ENCODE measurements around the gene LRRC4C.
"Not testable (repeated sequence)": the region's sequence is repeated elsewhere in the genome, so short reads cannot be mapped to it uniquely, and the experiment has no call there.

LRRC4C gene

DNA sequence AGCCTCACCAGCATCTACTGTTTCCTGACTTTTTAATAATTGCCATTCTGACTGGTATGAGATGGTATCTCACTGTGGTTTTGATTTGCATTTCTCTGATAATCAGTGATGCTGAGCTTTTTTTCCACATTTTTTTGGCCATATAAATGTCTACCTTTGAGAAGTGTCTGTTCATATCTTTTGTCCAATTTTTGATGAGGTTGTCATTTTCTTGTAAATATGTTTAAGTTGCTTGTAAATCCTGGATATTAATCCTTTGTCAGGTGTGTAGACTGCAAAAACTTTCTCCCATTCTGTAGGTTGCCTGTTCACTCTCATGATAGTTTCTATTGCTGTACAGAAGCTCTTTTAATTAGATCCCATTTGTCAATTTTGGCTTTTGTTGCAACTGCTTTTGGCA lies 439.8 kb downstream of the LRRC4C start:
- not testable (repeated sequence) for DNase-seq (ENCODE audit: low spot score)

DNA sequence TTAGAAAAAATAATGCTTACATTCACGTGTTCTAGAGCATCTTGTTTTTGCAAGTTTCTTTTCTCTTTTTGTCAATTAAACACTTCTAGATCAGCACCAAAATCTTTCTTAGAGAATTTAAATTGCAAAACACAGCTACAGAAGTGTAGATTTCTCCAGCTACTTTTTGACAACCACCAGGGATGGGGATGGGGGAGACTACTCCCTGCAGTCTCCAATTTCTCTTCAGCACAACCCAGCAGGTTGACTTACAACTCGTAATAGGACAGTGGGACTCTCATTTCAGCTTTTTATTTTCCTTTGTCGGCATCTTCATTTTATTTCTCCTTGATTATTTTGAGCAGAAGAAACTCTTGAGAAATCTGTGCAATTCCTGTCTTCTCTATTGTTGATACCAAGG lies 441.2 kb downstream of the LRRC4C start:
- no peak for DNase-seq (ENCODE audit: low spot score)

DNA sequence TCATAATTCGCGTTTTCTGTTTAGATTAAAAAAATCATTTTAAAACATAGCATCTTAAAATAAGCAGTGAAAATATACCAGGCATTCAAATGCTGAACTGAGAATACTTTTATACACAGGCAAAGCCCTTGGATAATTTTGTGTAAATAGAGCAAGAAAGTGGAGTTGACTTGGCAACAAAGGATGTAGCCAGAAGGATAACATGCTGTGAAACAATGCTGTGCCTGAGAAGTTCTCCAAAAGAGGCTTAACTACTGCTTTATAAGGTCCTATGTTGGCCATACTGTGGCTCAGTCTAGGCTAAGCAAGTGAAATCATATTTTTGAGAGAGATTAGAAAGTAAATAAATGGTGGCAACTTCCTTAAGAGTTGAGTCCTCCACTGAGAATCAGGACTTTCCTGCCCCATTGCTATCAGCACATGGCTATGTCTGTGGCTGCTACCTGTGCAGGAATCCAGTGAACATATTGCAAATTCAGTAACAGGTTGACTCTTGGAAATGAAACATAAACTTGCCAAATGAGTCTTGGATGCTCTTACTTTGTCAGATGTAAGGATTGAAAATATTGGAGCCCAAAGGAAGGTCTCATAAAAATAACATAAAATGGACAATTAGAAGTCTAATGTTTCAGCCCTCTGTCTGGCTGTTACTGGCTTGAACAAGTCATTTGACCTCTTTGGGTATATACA lies 448.9 kb downstream of the LRRC4C start:
- no peak for DNase-seq (ENCODE audit: low spot score)

DNA sequence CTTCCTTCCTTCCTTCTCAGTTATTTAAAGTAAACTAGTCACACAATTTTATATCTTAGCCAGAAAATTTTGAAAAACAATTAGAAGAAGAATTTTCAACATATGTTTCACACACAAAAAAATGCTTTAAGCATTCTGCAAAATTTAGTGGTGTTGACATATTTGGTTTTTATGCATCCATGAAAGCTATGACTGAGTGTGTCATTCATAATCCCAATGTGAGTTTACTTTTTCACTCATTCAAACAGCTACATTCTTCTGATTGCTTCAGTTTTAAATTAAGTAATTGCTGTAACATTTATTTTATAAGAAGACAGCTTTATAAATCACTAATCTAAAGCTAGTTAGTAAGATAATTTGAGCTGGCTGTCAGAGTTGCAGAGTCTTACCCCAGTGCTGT lies 453.5 kb downstream of the LRRC4C start:
- DNase-seq (ENCODE audit: low spot score) = no peak

DNA sequence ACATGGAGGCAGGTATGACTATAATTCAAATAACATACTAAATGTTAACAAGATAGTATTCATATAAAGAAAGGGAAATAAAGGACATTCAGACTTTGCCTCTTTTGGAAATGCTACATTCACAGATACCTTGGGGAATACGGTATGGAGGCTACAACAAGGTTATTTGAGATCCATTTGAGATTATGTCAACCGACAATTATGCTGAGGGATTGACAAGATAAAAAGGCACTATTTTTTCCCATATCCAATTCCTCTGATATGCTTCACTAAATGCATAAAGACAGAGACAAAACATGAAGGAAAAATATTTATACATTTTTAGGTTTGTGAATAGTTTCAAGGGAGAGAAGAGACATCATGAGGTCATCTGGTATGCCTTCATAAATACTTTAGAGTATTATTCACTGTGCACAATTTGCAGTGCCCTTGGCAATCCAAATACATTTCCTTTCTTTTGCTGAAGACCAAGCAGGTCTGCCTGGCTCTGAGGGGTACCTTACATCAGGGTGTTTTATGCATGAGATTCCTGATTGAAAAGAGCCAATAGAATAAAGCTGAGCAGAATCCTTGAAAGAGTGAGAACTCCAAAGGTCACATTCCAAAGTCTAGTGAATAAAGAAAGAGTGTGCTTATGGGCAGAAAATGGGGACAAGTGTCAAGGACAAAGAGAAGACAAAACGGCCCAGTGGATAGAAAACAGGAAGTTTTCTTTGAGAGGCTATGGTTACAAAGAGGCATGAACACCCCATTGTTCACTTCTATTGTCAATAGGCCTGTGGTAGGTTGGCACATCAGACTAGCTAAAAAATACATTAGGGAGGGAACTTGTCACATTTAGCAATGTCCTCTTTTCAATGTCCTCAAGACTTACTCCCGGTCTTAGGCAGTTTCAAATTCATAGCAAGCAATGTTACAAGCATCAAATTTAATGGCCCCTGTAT lies 455.8 kb downstream of the LRRC4C start:
- DNase-seq (ENCODE audit: low spot score) = no peak

DNA sequence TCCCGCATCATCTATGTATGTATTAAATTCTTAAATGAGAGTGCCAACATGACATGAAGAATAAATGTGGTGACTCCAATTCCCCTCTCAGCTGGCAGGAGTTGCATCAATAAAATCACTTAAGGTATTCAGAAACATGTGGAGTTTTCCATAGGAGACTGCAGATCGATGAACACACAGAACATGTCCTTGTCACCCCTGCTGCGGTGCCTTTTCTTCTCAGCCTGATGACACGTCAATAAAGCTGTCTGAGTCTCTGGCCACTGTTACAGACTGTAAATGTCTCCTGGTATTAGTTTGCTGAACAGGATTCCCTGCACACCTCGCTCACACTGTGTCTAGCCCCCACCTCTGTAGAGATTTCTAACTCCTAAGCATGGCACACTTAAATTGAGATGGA lies 460.5 kb downstream of the LRRC4C start:
- no peak for DNase-seq (ENCODE audit: low spot score)

DNA sequence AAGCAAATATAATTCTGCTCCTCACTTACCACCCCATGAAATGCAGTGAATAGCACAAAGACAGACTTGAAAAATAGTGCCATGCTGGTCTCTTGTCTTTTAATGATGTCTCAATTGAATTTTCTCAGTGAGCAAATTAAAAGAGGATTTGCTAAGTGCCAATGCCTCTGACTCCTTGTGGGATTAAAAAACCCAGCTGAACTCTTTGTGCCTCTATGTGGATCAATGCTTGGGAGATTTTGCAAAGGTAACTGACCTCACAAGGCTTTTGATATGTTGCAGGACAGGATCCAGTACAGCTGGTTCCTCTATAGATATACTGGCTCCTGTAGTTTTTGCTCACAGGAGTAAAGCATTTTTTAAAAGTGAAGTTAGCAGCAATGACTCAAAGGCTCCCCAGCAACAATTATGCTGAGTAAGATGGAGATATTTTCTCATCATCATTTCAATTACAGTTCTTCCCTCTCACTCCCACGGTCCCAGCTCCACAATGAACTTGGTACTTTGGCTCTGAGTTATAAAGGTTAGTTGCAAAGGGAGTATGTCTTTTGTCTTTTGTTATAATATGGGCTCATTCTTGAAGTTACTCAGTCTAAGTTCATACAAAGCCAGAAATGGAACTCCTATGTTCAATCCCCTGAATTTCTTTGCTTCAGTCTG lies 471.5 kb downstream of the LRRC4C start:
- DNase-seq (ENCODE audit: low spot score) = no peak

DNA sequence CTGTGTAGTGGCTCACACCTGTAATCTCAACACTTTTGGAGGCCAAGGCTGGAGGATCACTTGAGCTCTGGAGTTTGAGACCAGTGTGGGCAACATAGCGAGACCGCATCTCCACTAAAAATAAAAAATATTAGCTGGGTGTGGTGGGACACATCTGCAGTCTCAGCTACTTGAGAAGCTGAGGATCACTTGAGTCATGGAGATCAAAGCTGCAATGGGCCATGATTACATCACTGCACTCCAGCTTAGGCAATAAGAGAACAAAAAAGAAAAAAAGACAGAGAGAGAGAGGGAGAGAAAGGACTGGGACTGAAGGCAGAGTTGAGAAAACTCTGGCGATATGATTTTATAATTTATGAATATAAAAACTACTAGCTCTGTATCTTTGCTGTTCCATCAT lies 473.1 kb downstream of the LRRC4C start:
- no peak for DNase-seq (ENCODE audit: low spot score)

DNA sequence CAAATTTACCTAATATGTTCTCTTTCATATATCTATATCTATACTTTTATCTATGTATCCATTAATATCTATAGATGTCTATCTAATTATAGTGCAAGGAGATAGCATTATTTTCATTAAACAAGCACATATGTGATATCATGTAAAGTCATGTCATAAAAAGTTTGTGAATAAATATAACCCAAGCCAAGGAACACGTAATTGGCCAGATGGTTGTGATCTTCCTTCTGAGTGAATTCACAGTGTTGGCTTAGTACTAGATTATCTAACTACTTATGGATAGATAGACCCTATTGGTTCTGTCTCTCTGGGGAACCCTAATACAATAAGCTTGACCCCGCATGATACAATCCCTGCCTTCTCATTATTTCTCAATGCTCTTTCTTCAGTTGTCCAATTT lies 484.4 kb downstream of the LRRC4C start:
- no peak for DNase-seq (ENCODE audit: low spot score)

DNA sequence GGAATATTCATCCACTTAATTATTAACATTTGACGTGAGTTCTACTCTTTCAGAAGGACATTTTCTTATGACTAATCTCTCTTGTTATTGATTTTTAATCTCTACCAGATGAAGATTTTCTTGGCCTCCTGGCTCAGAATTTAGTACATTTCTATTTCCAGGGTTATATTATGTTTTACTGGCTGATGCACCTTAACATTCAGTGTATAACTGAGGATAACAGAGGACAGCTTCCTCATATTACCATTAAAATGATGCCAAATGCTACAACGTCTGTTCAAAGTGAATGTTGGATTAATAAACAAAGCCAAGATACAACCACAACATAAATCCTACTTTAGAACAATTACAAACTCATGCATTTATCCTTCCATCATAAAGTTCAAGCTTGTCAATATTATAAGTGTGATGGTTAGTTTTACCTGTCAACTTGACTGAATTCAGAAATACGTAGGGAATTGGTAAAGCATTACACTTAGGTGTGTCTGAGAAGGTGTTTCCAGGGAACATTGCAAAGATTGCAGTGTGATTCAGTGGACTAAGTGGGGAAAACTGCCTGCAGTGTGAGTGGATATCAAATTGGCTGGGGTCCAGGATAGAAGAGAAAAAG lies 485.2 kb downstream of the LRRC4C start:
- no peak for DNase-seq (ENCODE audit: low spot score)

DNA sequence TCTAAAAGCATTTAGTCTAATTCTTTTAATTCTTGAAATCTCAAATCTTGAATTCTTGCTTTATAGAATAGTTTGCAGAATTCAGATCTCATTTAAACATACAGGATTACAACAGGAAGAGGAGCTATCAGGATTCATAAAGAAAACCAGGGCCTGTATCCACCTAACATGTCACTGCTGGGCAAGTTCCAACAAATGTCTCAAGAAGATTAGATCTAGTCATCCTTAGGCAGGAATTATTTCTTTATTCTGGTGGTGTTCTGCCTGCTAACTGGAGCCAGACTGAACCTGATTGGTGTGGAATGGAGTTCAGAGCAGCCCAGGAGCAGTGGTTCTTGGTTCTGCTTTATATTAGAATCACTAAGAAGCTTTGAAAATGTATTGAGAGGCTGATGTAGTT lies 500.7 kb downstream of the LRRC4C start:
- no peak for DNase-seq (ENCODE audit: low spot score)

DNA sequence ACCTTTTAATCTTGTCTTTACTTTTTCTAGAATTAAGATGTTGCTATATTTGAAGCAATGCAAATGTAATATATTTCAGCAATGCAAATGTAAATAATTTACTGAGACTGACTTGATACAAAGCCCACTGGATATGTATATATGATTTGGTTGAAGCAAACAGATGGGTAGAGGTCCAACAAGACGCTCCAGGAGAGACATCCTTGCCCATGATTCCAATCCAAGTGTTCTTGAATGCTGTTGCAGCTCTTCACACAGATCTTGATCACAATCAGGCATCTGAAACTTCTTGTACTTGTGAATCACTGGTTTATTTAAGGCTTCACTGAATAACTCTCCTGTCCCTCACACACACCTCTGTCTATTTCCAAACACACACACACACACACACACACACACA lies 507.0 kb downstream of the LRRC4C start:
- no peak for DNase-seq (ENCODE audit: low spot score)

DNA sequence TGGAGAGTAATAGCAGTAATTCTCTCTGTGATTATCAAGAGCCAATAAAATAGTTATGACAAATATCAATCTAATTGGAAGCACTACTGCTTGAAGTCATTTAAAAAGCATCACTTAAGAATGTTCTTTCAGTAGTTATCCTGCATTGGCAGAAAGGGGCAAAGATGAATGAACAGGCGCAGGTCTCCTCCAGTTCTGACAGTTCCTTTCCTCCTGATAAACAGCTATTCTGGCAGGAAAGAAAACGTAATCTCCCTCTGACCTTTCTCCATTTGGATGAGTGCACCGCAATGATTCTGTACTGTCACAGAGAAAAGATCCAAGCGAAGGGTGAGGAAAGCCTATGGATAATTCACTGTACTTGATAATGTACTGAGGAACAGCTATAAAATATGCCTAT lies 521.5 kb downstream of the LRRC4C start:
- DNase-seq (ENCODE audit: low spot score) = no peak

DNA sequence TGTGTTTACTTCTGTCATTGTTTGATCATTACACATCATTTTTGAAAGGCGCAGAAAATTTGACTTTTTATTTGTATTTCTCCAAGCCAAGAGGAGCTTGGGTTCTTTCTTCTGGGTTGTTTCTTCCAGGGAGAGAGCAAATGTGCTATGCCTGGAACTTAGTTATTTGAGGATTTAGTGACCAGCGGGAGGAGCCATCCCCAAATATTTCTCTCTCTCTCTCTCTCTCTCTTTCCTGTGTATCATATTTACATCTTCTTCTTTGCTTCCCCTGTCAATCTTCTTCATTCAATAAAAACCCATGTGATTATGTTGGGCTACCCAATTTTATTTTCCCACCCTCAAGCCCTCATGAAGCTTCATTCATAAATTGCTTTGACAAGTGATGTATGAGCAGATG lies 534.5 kb downstream of the LRRC4C start:
- DNase-seq (ENCODE audit: low spot score) = no peak

DNA sequence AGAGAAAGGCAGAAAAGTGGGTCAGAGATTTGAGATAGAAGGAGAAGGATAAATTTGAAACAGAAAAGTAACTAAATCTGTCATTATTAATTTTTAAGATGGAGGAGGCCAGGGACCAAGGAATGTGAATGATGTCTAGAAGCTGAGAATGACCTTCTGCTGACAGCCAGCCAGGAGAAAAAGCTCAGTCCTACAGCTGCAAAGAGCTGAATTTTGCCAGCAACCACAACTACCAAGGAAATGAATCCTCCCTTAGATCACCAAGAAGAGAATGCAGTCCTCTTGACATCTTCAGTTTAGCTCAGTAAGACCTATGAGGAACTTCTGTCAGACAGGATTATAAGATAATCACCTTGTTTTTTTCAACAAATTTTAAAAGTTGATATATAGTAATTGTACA lies 538.2 kb downstream of the LRRC4C start:
- no peak for DNase-seq (ENCODE audit: low spot score)

DNA sequence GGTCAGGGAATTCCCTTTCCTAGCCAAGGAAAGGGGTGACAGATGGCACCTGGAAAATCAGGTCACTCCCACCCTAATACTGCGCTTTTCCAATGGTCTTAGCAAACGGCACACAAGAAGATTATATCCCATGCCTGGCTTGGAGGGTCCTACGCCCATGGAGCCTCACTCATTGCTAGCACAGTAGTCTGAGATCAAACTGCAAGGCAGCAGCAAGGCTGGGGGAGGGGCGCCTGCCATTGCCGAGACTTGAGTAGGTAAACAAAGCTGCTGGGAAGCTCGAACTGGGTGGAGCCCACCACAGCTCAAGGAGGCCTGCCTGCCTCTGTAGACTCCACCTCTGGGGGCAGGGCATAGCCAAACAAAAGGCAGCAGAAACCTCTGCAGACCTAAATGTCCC lies 548.7 kb downstream of the LRRC4C start:
- not testable (repeated sequence) for DNase-seq (ENCODE audit: low spot score)

DNA sequence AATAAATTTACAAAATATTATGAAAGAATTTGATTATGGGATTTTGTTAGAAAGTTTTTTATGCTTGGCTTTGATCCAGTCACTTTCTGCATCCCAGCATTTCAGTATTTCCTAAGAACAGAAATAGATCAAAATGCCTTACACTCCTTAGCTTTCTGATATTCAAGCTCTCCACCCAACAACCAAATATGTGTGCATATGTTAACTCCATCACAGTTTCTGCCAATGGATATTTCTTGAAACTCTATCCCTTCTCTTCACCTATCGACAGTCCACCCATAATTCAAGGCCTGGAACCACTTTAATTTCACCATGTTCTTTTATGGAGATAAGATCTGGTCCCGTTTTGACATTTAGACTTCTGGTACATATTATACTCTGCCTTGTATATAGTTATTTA lies 565.0 kb downstream of the LRRC4C start:
- no peak for DNase-seq (ENCODE audit: low spot score)

DNA sequence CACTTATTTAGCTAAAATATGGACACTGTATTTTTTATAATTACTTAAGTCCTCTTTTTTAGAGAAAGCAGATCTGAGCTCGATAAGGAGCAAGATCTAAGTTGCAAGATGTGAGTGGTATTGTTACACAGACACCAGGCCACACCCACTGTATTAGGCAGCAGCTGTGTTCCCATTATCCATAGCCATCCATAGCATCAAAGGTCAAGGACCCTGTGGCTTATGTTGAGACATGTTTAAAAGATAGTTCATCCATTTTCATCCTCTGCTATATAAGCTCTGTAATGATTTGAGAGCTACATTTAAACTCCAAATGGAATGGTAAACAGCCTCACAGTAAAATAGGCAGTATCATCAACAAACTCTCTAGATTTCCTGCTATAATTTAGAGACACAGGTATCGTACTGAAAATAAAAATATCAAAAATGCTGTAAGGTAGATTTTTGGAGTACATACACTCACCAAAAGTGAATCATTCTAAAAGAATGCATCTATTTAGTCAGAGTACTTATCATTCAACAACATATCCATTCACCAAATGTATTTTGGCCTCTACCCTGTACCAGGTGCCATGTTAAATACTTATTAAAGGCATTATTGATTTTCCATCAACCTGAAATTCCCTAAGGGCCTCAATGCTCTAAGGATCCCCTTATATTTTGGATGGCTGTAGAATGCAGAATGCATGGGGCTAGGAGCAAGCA lies 574.0 kb downstream of the LRRC4C start:
- DNase-seq (ENCODE audit: low spot score) = no peak

DNA sequence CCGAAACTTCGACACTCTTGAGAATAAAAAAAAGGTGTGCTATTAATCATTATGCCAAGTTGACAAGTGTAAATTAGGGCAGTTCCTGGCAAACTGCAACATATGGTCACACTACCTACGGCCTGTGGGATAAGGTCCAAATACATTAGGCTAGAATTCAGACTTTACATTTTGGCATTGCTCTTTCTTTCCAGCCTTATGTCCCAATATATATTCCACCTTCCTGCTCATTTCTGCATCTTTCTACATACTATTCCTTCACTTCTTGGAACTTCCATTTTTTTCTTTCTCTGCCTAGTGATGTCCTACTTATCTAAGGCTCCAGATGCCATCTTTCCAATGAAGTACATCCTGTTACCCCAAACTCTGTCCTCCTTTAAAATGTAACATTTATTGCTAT lies 577.2 kb downstream of the LRRC4C start:
- DNase-seq (ENCODE audit: low spot score) = no peak

DNA sequence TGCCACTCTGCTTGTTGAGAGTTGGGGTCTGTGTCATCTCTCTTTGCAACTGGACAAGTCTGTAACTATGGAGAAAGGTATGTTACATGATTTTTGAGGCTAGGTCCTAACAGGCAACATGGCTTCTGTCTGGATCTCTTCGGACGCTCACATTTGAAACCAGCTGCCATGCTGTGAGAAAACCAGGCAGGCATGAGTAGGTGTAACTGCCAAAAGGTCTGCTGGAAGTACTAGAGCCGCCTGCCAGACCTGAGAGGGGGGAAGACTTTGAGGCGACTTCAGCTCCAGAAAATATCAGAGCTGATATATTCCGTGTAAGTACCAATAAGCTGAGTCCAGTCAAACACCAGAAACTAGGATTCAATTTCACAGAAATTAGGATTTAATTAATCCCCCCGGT lies 579.5 kb downstream of the LRRC4C start:
- DNase-seq (ENCODE audit: low spot score) = no peak

DNA sequence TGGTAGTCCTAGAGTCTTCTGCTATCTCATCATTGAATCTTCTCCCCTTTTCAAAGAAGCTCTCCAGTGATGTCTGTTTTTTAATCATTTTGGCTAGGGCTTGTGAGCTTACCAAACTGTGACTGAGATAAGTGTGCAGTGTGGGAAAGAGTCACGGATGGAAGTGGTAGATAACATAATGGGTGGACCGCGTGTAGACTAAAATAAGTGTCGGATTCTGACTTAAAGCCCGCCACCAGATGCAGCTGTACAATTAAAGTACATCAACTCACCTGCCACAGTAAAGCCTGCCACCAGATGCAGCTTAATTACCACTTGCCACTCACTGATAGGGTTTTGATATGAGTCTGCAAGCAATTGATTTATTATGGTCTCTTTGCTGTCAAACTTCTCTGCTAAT lies 581.5 kb downstream of the LRRC4C start:
- no peak for DNase-seq (ENCODE audit: low spot score)

DNA sequence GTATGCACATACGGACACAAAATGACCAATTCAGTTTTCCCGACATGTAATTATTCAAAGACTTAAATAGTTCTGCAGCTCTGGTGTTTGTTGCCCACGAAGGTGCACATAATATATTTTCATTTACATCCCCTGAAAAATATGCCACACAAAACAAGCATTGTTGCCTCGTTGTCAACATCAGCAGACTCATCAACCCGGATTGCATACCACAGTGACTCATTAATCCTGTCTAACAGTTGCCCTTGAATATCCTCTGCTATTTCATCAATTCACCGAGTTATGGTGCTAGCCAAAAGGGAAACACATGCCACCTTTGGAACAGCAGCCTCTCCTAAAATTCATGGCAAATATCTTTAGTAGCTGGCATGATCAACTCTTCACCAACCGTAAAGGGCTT lies 582.2 kb downstream of the LRRC4C start:
- DNase-seq (ENCODE audit: low spot score) = no peak
